ENCODE data around the gene DHRS12. TPM values are rescaled to one million over a fixed set of nuclear protein-coding genes. Genes with fewer than 3 reads are reported as not detected.

DHRS12 gene
- total and polyA plus RNA-seq, 3 donors from 2014 or later, result 11.4 to 16.8 (median 15.9) TPM

DNA sequence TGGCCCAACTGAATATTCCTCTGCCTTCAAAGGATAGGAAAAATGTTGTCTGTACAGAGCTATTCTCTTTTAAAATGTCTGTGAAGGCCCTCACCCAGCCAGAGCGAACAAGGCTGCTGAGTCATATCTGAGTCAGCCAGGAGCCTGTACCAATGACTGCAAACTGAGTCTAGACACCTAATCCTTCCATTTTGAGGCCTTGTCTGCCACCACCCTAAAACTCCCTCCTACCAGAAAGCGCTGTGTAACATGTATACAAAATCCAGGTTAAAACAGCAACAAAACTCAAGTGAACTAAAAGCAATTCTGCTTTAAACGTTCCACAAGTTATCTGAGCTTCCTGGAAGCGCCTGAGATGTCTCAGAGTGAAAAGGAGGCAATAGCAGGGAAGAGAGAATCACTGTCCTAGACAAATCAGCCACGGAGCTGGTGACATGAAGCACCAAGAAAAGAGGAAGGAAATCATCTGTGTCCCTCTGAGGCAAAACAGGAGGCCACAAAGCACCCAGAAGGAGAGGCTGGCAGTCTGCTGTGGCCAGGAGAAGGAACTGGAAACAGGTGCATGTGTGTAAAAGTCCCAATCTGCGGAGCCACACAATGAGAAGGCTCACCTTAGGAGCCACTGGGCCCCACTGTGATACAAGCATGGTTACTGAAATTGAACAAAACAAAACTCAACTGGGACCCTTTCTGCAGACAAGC is 10.2 kb downstream of the DHRS12 start:
- TF ChIP-seq, protein P1, sequence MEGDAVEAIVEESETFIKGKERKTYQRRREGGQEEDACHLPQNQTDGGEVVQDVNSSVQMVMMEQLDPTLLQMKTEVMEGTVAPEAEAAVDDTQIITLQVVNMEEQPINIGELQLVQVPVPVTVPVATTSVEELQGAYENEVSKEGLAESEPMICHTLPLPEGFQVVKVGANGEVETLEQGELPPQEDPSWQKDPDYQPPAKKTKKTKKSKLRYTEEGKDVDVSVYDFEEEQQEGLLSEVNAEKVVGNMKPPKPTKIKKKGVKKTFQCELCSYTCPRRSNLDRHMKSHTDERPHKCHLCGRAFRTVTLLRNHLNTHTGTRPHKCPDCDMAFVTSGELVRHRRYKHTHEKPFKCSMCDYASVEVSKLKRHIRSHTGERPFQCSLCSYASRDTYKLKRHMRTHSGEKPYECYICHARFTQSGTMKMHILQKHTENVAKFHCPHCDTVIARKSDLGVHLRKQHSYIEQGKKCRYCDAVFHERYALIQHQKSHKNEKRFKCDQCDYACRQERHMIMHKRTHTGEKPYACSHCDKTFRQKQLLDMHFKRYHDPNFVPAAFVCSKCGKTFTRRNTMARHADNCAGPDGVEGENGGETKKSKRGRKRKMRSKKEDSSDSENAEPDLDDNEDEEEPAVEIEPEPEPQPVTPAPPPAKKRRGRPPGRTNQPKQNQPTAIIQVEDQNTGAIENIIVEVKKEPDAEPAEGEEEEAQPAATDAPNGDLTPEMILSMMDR (IDR thresholded peaks at IDR 0.05), result no peak
- TF ChIP-seq POLR2A (IDR thresholded peaks at IDR 0.05), result no peak
- H3K36me3 ChIP-seq (ENCODE audit: low read depth, missing control alignments), result no peaks in the 10 kb centered on the region
- no peak for DNase-seq
- WGBS, 2 donors, result 84% methylated on average over 6 of the region's 6 CpGs
- H3K4me1 ChIP-seq, result no peaks in the 10 kb centered on the region
- no peaks in the 10 kb centered on the region for H3K9me3 ChIP-seq
- intact Hi-C loops (cut with DNase I; ENCODE audit: low total_unique reads), result no loop called here
- H3K4me3 ChIP-seq, result no peak overlapping the region
- H3K27ac ChIP-seq, result no peak overlapping the region
- H3K27me3 ChIP-seq, result no peaks in the 10 kb centered on the region

DNA sequence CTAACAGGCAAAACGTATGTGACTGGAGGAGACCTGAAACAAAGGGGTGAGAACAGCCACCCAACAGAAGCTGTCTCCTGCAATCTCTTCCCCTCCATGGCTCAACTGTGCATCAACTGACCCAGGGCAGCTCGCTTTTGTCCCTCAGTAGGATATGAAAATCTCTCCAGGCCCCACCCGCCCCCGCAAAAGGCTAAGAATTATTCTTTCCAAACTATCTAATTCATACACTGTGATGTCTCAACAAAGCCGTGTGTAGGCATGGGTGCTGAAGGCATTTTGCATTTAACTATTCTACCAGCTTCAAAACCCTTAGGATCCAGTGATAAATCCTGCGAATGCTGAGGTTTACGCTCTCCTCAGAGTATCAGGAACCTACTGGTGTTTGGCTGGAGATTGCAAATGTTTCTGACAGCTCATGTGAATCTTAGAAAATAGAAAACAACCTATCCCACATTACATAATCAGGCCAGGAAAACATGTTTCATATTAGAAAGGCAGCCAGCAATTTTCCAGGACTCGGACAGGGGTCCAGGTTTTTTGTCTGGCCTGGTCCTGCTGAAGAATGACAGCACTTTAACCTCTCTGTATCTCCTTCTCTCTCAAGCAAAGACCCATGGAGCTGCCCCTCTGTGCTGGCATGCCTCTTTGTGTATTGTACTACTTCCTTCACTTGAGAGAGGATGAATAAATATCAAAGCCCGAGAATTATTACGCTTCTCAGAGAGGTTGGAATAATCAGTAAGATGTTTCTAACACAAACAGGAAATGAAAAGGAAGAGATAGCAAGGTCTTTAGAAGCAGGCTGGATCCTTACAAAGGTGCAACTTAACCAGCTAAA is 17.3 kb downstream of the DHRS12 start:
- WGBS, 2 donors, result 41 to 50% methylated on average over 10 of the region's 10 CpGs
- TF ChIP-seq, protein P1 (IDR thresholded peaks at IDR 0.05), result no peak
- no peak for TF ChIP-seq POLR2A (IDR thresholded peaks at IDR 0.05)
- Histone ChIP-seq H3K4me3 (no peak overlapping the region), H3K27me3 (no peaks in the 10 kb centered on the region), H3K36me3 (ENCODE audit: low read depth, missing control alignments) (no peaks in the 10 kb centered on the region), H3K4me1 (peaks cover 14% of the 10 kb centered on the region), H3K9me3 (no peaks in the 10 kb centered on the region), H3K27ac (peak overlapping the region in 1 of 2 donors; percentile 50)
- DNase-seq, result no peak
- intact Hi-C loops (cut with DNase I; ENCODE audit: low total_unique reads), result no loop called here

DNA sequence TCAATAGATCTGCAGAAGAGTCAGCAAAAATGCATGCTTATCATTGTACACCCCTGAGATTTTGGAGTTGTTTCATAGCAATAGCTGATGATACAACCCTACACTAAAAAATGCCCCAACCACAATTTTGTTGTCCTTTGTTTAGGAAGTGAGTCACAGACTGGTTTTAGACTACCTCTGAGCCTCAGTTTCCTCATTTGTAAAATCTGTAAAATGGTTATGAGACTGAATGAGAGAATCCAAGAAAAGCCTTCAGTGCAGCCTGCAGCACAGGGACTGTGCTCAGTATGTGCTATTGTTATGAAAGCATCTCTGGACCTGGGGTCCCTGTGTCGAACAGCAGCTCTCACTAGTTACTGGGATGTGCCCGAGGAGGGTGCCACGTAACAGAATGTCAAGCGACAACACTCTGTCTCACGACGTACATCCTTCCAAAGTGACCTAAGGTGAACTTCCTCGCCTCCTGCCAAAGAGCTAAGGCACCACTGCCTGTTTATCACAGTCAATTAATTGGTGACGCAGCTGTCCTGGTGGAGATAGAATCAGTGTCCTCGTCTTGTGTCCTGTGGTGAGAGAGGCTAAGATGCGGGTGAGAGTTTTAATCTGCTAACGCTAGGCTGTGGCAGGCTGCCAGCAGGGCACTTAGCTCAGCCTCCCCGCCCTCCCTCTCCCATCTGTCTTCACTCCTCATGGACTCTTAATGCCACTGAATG is 18.1 kb downstream of the DHRS12 start:
- peaks cover 14% of the 10 kb centered on the region for H3K4me1 ChIP-seq
- H3K4me3 ChIP-seq, result no peak overlapping the region
- H3K36me3 ChIP-seq (ENCODE audit: low read depth, missing control alignments), result no peaks in the 10 kb centered on the region
- H3K27me3 ChIP-seq, result no peaks in the 10 kb centered on the region
- H3K27ac ChIP-seq, result peak overlapping the region in 1 of 2 donors; percentile 50
- 40 to 44% methylated on average over 12 of the region's 12 CpGs for WGBS, 2 donors
- peak; percentile 70 for DNase-seq
- no peaks in the 10 kb centered on the region for H3K9me3 ChIP-seq
- TF ChIP-seq POLR2A (IDR thresholded peaks at IDR 0.05), result no peak
- TF ChIP-seq, protein P1 (IDR thresholded peaks at IDR 0.05), result no peak
- intact Hi-C loops (cut with DNase I; ENCODE audit: low total_unique reads), result no loop called here

DNA sequence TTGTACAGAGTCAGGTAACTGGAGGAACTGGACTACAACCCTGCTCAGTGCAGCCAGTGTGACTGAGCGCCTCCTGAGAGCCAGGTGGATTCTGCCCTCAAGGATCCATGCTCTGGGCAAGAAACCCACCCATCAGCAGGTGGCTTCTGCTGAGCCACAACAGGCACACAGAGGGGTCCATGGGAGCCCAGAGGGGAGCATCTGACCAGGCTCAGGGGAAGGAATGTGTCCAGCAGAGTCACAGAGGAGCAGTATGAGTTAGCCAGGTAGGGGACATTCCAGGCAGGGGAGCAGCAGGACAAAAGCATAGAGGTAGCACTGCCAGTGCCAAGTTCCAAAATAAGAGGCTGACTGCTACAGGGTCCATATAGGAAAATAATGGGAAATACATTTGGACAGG is 19.9 kb downstream of the DHRS12 start:
- DNase-seq, result no peak
- Histone ChIP-seq H3K27ac (no peak overlapping the region), H3K27me3 (no peaks in the 10 kb centered on the region), H3K4me3 (no peak overlapping the region), H3K36me3 (ENCODE audit: low read depth, missing control alignments) (no peaks in the 10 kb centered on the region), H3K4me1 (peaks cover 14% of the 10 kb centered on the region), H3K9me3 (no peaks in the 10 kb centered on the region)
- TF ChIP-seq, protein P1 (IDR thresholded peaks at IDR 0.05), result no peak
- no peak for TF ChIP-seq POLR2A (IDR thresholded peaks at IDR 0.05)
- intact Hi-C loops (cut with DNase I; ENCODE audit: low total_unique reads), result no loop called here
- 100% methylated on average over 1 of the region's 1 CpG for WGBS, 2 donors

All from testis (tissue), 3 donors.